Neural cell (in vitro differentiated cells): ENCODE measurements around the gene MARK4.

Experiments used
- CTCF ChIP-seq: fragments of 450-650 bp; IDR thresholded peaks from 2 replicates; pipeline ENCODE4 v1.5.1; 2014; ENCODE audit warnings: antibody characterized with exemption, mild to moderate bottlenecking, moderate library complexity; ENCODE audit not compliant: poor library complexity, severe bottlenecking
- EP300 ChIP-seq: fragments of 450-650 bp; conservative IDR thresholded peaks from 2 replicates; pipeline ENCODE4 v1.6.1; 2014; ENCODE audit warnings: antibody characterized with exemption, mild to moderate bottlenecking, moderate library complexity; ENCODE audit not compliant: poor library complexity, severe bottlenecking
- POLR2AphosphoS5 ChIP-seq: IDR thresholded peaks from 2 replicates; pipeline ENCODE4 v1.6.1; 2012
- TAF1 ChIP-seq: IDR thresholded peaks from 2 replicates; pipeline ENCODE4 v1.6.1; 2012; ENCODE audit warnings: low read depth

- TF ChIP-seq CTCF (no peak), TAF1 (no peak), POLR2AphosphoS5 (peak; percentile 12), EP300 (no peak)
Observed at GRCh38 chr19:45304141-45304926, 53.3 kb downstream of the MARK4 start.
